HFFc6 (cell line): ENCODE data around the gene IL10. TPM values are rescaled to one million over a fixed set of nuclear protein-coding genes. Genes with fewer than 3 reads are reported as not detected.

Source experiments
- DNase-seq: peaks from one replicate; pipeline ENCODE4 v3.0.0-alpha.2; 2018
- H3K27ac Mint-ChIP-seq: 2 replicates; pipeline ENCODE4 v1.8.0; 2020; ENCODE audit warnings: mild to moderate bottlenecking, mixed read lengths
- H3K27me3 Mint-ChIP-seq: 2 replicates; pipeline ENCODE4 v1.8.0; 2021; ENCODE audit warnings: mild to moderate bottlenecking, moderate library complexity, mixed read lengths; ENCODE audit not compliant: insufficient read depth
- H3K36me3 Mint-ChIP-seq: 2 replicates; pipeline ENCODE4 v1.8.0; 2021; ENCODE audit warnings: low read depth, mixed read lengths
- H3K4me1 Mint-ChIP-seq: 2 replicates; pipeline ENCODE4 v1.8.0; 2020; ENCODE audit warnings: low read depth, mixed read lengths
- H3K4me3 Mint-ChIP-seq: 2 replicates; pipeline ENCODE4 v1.8.0; 2020; ENCODE audit warnings: mild to moderate bottlenecking, moderate library complexity, mixed read lengths
- H3K9me3 Mint-ChIP-seq: 2 replicates; pipeline ENCODE4 v1.8.0; 2020; ENCODE audit warnings: mild to moderate bottlenecking, mixed read lengths
- total RNA-seq, 6 experiments: library from RNA; stranded (reverse); fragmentation: NEBNext Ultra II Directional; extraction: Animal tissue kit (Norgen Biotek cat#: 25700); gene quantifications; 2 replicates in 1 of 6; 3 replicates in 5 of 6; pipeline ENCODE4 v1.2.3, GENCODE V29; 2021
- TF ChIP-seq, protein P1 (sequence below): fragments of 200-600 bp; sonication (generic); IDR thresholded peaks from 2 replicates; pipeline ENCODE4 v1.5.0; 2021; ENCODE audit warnings: antibody characterized with exemption, mild to moderate bottlenecking

IL10 gene
- total RNA-seq, 6 experiments from 2014 or later, result not detected

DNA sequence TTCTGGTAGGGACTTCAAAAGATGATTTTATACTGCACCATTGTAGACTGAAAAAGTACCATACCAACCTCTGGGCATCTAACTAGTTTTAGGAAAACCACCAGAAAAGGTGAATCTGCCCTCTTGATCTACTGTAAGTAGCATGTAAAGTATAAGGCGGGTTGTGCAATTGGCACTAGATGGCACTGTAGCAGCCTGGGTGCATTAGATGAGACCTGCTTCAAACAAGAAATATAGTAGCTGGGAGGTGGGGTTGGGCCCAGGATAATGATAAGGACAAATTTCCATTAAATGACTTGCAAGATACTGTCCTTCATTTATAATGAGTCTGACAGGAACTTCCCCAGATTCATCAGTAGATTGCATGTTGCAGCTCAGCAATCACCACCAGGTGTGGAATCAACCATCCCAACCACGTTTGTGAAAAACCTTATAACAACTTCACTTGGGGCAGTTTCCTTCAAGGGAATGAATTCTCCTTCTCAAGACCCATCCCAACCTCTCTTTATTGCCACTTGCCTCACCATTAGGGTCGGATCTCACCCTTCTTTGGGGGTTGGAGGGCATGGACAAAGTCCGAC, 37.3 kb upstream of the IL10 start:
- Mint-ChIP-seq H3K27ac (no peak overlapping the region), H3K27me3 (peaks cover 5% of the 10 kb centered on the region), H3K4me3 (no peak overlapping the region), H3K36me3 (peaks cover 8% of the 10 kb centered on the region), H3K9me3 (peaks cover 11% of the 10 kb centered on the region; the same call in 1 of the 2 replicates), H3K4me1 (peaks cover 8% of the 10 kb centered on the region)
- TF ChIP-seq, protein P1, sequence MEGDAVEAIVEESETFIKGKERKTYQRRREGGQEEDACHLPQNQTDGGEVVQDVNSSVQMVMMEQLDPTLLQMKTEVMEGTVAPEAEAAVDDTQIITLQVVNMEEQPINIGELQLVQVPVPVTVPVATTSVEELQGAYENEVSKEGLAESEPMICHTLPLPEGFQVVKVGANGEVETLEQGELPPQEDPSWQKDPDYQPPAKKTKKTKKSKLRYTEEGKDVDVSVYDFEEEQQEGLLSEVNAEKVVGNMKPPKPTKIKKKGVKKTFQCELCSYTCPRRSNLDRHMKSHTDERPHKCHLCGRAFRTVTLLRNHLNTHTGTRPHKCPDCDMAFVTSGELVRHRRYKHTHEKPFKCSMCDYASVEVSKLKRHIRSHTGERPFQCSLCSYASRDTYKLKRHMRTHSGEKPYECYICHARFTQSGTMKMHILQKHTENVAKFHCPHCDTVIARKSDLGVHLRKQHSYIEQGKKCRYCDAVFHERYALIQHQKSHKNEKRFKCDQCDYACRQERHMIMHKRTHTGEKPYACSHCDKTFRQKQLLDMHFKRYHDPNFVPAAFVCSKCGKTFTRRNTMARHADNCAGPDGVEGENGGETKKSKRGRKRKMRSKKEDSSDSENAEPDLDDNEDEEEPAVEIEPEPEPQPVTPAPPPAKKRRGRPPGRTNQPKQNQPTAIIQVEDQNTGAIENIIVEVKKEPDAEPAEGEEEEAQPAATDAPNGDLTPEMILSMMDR, result peak; percentile 77
- DNase-seq, result peak; percentile 39

DNA sequence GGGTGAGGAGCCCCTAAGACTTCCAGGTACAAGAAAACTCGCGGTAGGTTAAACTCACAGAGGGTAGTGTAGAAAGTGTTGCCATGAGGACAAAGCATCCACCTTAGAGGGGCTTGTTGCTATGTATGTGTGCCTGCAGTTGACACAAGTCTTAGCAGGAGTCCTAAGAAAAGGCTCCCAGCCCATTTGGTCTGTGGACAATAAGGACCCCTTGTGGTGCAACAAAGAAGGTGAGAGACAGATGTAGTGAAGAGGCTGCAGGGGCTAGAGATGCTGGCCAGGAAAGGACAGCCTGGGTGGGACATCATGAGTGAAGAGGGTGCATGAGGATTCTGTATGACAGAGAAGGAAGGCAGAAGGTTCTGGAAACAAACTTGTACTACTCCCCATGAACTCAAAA, 36.3 kb upstream of the IL10 start:
- H3K9me3 Mint-ChIP-seq, result peaks cover 11% of the 10 kb centered on the region; the same call in 1 of the 2 replicates
- H3K27ac Mint-ChIP-seq, result no peak overlapping the region
- peaks cover 10% of the 10 kb centered on the region for H3K4me1 Mint-ChIP-seq
- peaks cover 5% of the 10 kb centered on the region for H3K27me3 Mint-ChIP-seq
- DNase-seq, result peak; percentile 35
- TF ChIP-seq, protein P1, result peak; percentile 74
- peaks cover 8% of the 10 kb centered on the region for H3K36me3 Mint-ChIP-seq
- no peak overlapping the region for H3K4me3 Mint-ChIP-seq

DNA sequence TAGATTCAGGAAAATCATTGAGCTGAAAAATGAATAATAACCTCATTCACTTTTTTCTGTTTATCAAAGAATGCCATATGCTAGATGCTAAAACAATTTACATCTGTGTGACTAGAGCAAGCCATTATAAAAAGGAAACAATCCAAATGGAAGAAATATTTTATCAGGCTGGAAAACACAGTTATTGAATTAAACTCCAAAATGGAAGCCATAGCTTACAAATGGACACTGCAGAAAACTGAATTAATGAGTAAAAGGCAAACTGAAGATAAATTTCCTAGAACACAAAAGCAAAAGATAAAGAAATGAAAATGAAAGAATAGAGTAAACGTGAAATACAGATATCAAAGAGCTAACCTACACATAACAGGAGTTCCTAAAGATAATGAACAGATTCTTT, 33.1 kb upstream of the IL10 start:
- H3K4me1 Mint-ChIP-seq, result peaks cover 37% of the 10 kb centered on the region
- H3K9me3 Mint-ChIP-seq, result no peaks in the 10 kb centered on the region
- TF ChIP-seq, protein P1, result no peak
- H3K4me3 Mint-ChIP-seq, result no peak overlapping the region
- H3K27me3 Mint-ChIP-seq, result peaks cover 5% of the 10 kb centered on the region
- DNase-seq, result no peak
- no peaks in the 10 kb centered on the region for H3K36me3 Mint-ChIP-seq
- H3K27ac Mint-ChIP-seq, result no peak overlapping the region

DNA sequence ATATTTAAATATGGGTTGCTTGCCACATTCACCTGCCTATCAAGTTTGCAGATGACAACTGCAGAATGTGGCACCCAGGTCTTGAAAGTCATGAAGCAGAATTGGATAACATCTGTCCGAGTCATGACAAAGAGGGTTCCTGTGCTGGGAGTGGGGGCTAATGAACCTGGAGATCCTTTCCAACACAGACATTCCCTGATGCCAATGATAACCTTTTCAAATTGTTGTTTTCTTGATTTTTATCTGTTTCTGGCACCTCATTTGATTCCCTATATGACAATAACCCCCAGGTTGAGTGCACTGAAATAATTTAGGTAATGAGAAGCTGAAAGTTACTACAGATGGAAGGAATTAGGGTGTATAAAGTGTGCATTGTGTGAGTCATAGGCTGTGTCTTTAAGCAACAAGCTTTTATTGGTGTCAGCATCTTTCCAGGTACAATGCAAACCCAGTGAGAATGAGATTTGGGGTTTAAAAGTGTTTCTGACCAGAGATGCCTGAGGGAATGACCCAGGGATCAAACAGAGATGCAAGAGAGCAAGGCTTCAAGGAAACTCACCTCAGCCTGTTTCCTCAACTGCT, 32.0 kb upstream of the IL10 start:
- H3K4me1 Mint-ChIP-seq, result peaks cover 40% of the 10 kb centered on the region
- no peak for DNase-seq
- H3K9me3 Mint-ChIP-seq, result no peaks in the 10 kb centered on the region
- peaks cover 5% of the 10 kb centered on the region for H3K27me3 Mint-ChIP-seq
- H3K4me3 Mint-ChIP-seq, result no peak overlapping the region
- H3K36me3 Mint-ChIP-seq, result no peaks in the 10 kb centered on the region
- TF ChIP-seq, protein P1, result no peak
- no peak overlapping the region for H3K27ac Mint-ChIP-seq

DNA sequence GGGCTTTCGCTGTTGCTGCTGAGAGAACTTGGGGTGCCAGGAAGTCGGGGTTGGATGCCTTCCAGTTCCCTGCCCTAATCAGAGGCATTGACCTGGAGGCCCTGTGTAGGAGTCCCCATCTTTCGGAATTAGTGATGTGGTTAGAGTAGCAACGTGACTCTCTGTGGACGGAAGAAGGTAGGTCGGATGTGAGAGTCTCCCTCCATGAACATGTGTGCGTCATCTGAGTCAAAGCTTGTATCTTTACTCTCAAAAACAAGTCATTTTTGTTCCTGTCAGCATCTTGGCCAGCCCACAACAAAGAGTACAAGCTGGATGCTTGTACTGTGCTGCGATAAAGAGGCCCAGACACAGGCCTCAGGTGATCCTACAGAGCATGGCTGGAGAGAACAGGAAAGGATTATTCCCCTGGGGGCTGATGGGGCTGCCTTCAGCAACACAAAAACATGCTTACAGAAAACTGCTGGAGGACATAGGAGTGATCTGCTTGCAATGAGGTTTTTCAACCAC, 31.0 kb upstream of the IL10 start:
- Mint-ChIP-seq H3K36me3 (no peaks in the 10 kb centered on the region), H3K4me1 (peaks cover 40% of the 10 kb centered on the region), H3K9me3 (no peaks in the 10 kb centered on the region), H3K27me3 (peaks cover 4% of the 10 kb centered on the region), H3K4me3 (no peak overlapping the region), H3K27ac (no peak overlapping the region)
- TF ChIP-seq, protein P1, result no peak
- DNase-seq, result no peak
